ENCODE results near the gene MARK4. TPM values are rescaled to one million over a fixed set of nuclear protein-coding genes. Genes with fewer than 3 reads are reported as not detected.

The MARK4 gene
- polyA plus RNA-seq, 1 donor (not counting 4 experiments of a cell fraction or from before 2014, with no cell fraction given): 19.7 TPM

DNA sequence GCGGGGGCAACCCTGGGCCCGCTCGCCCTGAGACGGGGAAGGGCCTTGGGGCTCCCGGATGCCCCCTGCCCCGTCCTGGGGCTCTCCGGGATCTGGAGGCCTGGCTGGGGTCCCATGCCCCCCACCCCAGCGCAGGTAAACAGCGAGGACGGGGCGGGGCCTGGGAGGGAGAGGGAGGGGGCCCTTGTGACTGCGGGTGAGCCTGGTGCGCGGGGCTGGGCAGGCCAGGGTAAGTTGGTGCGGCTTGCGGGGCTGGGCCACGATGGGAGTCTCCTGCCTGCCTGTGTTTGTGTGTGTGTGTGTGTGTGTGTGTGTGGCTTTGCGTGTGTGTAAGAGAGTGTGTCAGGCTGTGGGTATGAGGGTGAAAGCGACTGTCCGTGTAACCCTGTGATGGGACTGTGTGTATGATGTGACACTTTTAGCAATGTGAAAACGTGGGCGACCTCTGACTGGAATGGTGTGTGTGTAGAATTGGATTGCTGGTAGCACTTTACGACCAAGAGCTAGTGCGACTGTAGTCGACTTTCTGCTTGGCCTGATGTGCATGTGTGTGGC, 89.9 kb downstream of the MARK4 start:
- peak; percentile 87 for FAIRE-seq
- no peaks in the 10 kb centered on the region for H3K36me3 ChIP-seq (ENCODE audit: control insufficient read depth in 2 of 2, extremely low read depth in 1 of 2, insufficient read depth in 2 of 2, low read length in 2 of 2)
- peak overlapping the region; percentile 52 for H3K27ac ChIP-seq (ENCODE audit: control insufficient read depth, insufficient read depth, low read length)
- no peak for DNase-seq (ENCODE audit: low read depth, low spot score)
- peak overlapping the region; percentile 82 to 98 (median 83) for H3K4me3 ChIP-seq (ENCODE audit: control insufficient read depth in 2 of 3, extremely low read depth in 1 of 3, insufficient read depth in 2 of 3, low read depth in 1 of 3, low read length in 3 of 3)
- no peaks in the 10 kb centered on the region for H3K27me3 ChIP-seq (ENCODE audit: control insufficient read depth, extremely low read depth, insufficient read depth, low read length)
- peaks cover 25% of the 10 kb centered on the region for H3K4me1 ChIP-seq (ENCODE audit: control insufficient read depth, extremely low read depth, insufficient read depth, low read length)
- peaks cover 18% of the 10 kb centered on the region for H3K79me2 ChIP-seq (ENCODE audit: control insufficient read depth, insufficient read depth, low read length)
- peak overlapping the region; percentile 99 for H3K4me2 ChIP-seq (ENCODE audit: control insufficient read depth, extremely low read depth, insufficient read depth, low read depth, low read length)
- peak overlapping the region; percentile 86 for H3K9ac ChIP-seq (ENCODE audit: control insufficient read depth, extremely low read depth, insufficient read depth, low read length)
- dilution Hi-C loops (cut with MboI; ENCODE audit: extremely low pct_ligation_motif_present, low sequenced_read_pairs): no loop called here
- no peaks in the 10 kb centered on the region for H4K20me1 ChIP-seq (ENCODE audit: control insufficient read depth, extremely low read depth, insufficient read depth, low read length)
- TF ChIP-seq EZH2 (IDR thresholded peaks at IDR 0.05; ENCODE audit: low read length) (no peak), CTCF (optimal IDR thresholded peaks at IDR 0.05 in 1 of 3, IDR thresholded peaks at IDR 0.05 in 1 of 3, conservative IDR thresholded peaks at IDR 0.05 in 1 of 3; ENCODE audit: extremely low read depth in 1 of 3, insufficient read depth in 2 of 3, low read length in 3 of 3) (no peak)
- H3K9me1 ChIP-seq (ENCODE audit: control insufficient read depth, extremely low read depth, insufficient read depth, low read length): no peaks in the 10 kb centered on the region
- peak overlapping the region; percentile 83 for H2AFZ ChIP-seq (ENCODE audit: control insufficient read depth, low read length)
- H3K9me3 ChIP-seq (ENCODE audit: control insufficient read depth, low read depth, low read length): no peaks in the 10 kb centered on the region

DNA sequence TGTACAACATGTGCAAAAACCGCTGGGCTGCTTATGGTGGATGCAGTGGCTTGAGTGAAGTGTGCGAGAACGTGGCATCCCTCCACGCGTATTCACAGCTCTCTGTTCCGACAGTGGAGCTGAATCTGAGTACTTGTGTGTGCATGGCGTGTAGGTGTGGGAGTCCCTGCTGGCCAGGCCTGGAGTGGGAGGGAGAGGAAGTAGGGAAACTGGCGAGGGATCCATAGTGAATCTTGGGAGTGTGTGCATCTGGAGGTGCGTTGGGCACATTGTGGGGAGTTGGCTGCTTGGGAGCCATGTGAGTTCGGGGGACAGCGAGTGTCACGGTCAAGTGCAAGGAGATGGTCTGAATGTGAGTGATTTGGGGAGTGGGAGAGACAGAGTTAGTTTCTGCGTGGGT, 91.8 kb downstream of the MARK4 start:
- Histone ChIP-seq H3K9ac (ENCODE audit: control insufficient read depth, extremely low read depth, insufficient read depth, low read length) (no peak overlapping the region), H3K36me3 (ENCODE audit: control insufficient read depth in 2 of 2, extremely low read depth in 1 of 2, insufficient read depth in 2 of 2, low read length in 2 of 2) (peaks cover 0 to 4% of the 10 kb centered on the region in 2 experiments), H2AFZ (ENCODE audit: control insufficient read depth, low read length) (no peak overlapping the region), H3K4me3 (ENCODE audit: control insufficient read depth in 2 of 3, extremely low read depth in 1 of 3, insufficient read depth in 2 of 3, low read depth in 1 of 3, low read length in 3 of 3) (no peak overlapping the region), H3K9me1 (ENCODE audit: control insufficient read depth, extremely low read depth, insufficient read depth, low read length) (no peaks in the 10 kb centered on the region), H3K4me2 (ENCODE audit: control insufficient read depth, extremely low read depth, insufficient read depth, low read depth, low read length) (no peak overlapping the region), H3K4me1 (ENCODE audit: control insufficient read depth, extremely low read depth, insufficient read depth, low read length) (peaks cover 25% of the 10 kb centered on the region), H3K27me3 (ENCODE audit: control insufficient read depth, extremely low read depth, insufficient read depth, low read length) (no peaks in the 10 kb centered on the region), H3K9me3 (ENCODE audit: control insufficient read depth, low read depth, low read length) (no peaks in the 10 kb centered on the region), H4K20me1 (ENCODE audit: control insufficient read depth, extremely low read depth, insufficient read depth, low read length) (no peaks in the 10 kb centered on the region), H3K79me2 (ENCODE audit: control insufficient read depth, insufficient read depth, low read length) (peaks cover 18% of the 10 kb centered on the region), H3K27ac (ENCODE audit: control insufficient read depth, insufficient read depth, low read length) (no peak overlapping the region)
- DNase-seq (ENCODE audit: low read depth, low spot score): no peak
- no peak for FAIRE-seq
- dilution Hi-C loops (cut with MboI; ENCODE audit: extremely low pct_ligation_motif_present, low sequenced_read_pairs): no loop called here
- TF ChIP-seq CTCF (optimal IDR thresholded peaks at IDR 0.05 in 1 of 3, IDR thresholded peaks at IDR 0.05 in 1 of 3, conservative IDR thresholded peaks at IDR 0.05 in 1 of 3; ENCODE audit: extremely low read depth in 1 of 3, insufficient read depth in 2 of 3, low read length in 3 of 3) (no peak), EZH2 (IDR thresholded peaks at IDR 0.05; ENCODE audit: low read length) (no peak)
